SK-N-SH (cell line): ENCODE measurements around the gene PRKX.

ENCODE experiments used
- EP300 ChIP-seq, 2 experiments: IDR thresholded peaks; 2 replicates each; pipeline versions ENCODE4 v1.4.0 to v1.6.1; 2012; ENCODE audit warnings: borderline replicate concordance in 1 of 2, low read depth in 1 of 2, low read length in 1 of 2
- EZH2phosphoT487 ChIP-seq: fragments of 200-600 bp; sonication (generic); IDR thresholded peaks from 2 replicates; pipeline ENCODE4 v1.6.1; 2017; ENCODE audit warnings: low read depth, mixed run types, mild to moderate bottlenecking, antibody characterized with exemption, moderate library complexity, borderline replicate concordance
- FOXM1 ChIP-seq: IDR thresholded peaks from 2 replicates; pipeline ENCODE4 v1.4.0; 2012; ENCODE audit warnings: low read depth, mild to moderate bottlenecking
- JUND ChIP-seq: IDR thresholded peaks from 2 replicates; pipeline ENCODE4 v1.4.0; 2012
- MAX ChIP-seq: IDR thresholded peaks from 2 replicates; pipeline ENCODE4 v1.4.0; 2012; ENCODE audit warnings: low read depth
- MXI1 ChIP-seq: IDR thresholded peaks from 2 replicates; pipeline ENCODE4 v1.6.1; 2012; ENCODE audit warnings: mild to moderate bottlenecking, low read depth, low read length, improper control_type of control experiment
- POLR2AphosphoS5 ChIP-seq: IDR thresholded peaks from 2 replicates; pipeline ENCODE4 v1.6.1; 2012; ENCODE audit warnings: low read depth, low read length
- RFX5 ChIP-seq: IDR thresholded peaks from 2 replicates; pipeline ENCODE4 v1.6.1; 2012; ENCODE audit warnings: mild to moderate bottlenecking, improper control_type of control experiment, low read length
- TAF1 ChIP-seq: IDR thresholded peaks from 2 replicates; pipeline ENCODE4 v1.6.1; 2012; ENCODE audit warnings: low read depth, mild to moderate bottlenecking, low read length, moderate library complexity, borderline replicate concordance
- TCF12 ChIP-seq: IDR thresholded peaks from 2 replicates; pipeline ENCODE4 v1.4.0; 2012
- USF1 ChIP-seq: IDR thresholded peaks from 2 replicates; pipeline ENCODE4 v1.4.0; 2012; ENCODE audit warnings: low read depth, borderline replicate concordance
- USF2 ChIP-seq: fragments of 150-350 bp; IDR thresholded peaks from 2 replicates; pipeline ENCODE4 v1.6.1; 2017; ENCODE audit warnings: antibody characterized with exemption, low read length, low read depth, borderline replicate concordance
- TF ChIP-seq, protein P1 (sequence below): IDR thresholded peaks from 2 replicates; pipeline ENCODE4 v1.6.1; 2012; ENCODE audit warnings: mild to moderate bottlenecking, low read depth, low read length, moderate library complexity
- TF ChIP-seq, protein P2 (sequence below): fragments of 200-600 bp; sonication (generic); IDR thresholded peaks from 2 replicates; pipeline ENCODE4 v1.6.1; 2017; ENCODE audit warnings: antibody characterized with exemption, mild to moderate bottlenecking, moderate library complexity

DNA sequence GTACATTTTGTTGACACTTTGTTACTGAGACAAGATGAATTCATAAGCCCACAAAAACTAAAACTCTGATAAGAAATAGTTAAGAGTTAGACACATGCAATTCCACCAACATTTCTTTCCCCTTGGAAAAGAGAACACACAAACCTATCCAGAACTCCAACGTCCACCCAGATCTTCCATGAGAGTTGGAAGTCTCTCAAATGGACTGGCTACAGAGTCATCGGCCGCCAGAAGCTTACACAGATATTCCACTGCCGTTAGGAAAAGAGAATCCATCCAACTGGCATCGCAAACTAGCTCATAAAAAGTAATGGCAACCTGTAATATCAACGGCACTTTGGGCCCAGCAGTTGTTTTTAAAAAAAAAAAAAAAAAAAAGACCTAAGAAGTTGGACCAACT lies 114.7 kb downstream of the PRKX start:
- TF ChIP-seq, protein P1, sequence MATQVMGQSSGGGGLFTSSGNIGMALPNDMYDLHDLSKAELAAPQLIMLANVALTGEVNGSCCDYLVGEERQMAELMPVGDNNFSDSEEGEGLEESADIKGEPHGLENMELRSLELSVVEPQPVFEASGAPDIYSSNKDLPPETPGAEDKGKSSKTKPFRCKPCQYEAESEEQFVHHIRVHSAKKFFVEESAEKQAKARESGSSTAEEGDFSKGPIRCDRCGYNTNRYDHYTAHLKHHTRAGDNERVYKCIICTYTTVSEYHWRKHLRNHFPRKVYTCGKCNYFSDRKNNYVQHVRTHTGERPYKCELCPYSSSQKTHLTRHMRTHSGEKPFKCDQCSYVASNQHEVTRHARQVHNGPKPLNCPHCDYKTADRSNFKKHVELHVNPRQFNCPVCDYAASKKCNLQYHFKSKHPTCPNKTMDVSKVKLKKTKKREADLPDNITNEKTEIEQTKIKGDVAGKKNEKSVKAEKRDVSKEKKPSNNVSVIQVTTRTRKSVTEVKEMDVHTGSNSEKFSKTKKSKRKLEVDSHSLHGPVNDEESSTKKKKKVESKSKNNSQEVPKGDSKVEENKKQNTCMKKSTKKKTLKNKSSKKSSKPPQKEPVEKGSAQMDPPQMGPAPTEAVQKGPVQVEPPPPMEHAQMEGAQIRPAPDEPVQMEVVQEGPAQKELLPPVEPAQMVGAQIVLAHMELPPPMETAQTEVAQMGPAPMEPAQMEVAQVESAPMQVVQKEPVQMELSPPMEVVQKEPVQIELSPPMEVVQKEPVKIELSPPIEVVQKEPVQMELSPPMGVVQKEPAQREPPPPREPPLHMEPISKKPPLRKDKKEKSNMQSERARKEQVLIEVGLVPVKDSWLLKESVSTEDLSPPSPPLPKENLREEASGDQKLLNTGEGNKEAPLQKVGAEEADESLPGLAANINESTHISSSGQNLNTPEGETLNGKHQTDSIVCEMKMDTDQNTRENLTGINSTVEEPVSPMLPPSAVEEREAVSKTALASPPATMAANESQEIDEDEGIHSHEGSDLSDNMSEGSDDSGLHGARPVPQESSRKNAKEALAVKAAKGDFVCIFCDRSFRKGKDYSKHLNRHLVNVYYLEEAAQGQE, result no peak
- TF ChIP-seq EP300 (IDR thresholded peaks at IDR 0.05; ENCODE audit: borderline replicate concordance in 1 of 2, low read depth in 1 of 2, low read length in 1 of 2) (no peak), TCF12 (no peak), JUND (no peak), RFX5 (no peak), POLR2AphosphoS5 (no peak), USF2 (no peak), FOXM1 (no peak), USF1 (no peak), TAF1 (no peak), MXI1 (no peak), EZH2phosphoT487 (no peak), MAX (no peak)
- TF ChIP-seq, protein P2, sequence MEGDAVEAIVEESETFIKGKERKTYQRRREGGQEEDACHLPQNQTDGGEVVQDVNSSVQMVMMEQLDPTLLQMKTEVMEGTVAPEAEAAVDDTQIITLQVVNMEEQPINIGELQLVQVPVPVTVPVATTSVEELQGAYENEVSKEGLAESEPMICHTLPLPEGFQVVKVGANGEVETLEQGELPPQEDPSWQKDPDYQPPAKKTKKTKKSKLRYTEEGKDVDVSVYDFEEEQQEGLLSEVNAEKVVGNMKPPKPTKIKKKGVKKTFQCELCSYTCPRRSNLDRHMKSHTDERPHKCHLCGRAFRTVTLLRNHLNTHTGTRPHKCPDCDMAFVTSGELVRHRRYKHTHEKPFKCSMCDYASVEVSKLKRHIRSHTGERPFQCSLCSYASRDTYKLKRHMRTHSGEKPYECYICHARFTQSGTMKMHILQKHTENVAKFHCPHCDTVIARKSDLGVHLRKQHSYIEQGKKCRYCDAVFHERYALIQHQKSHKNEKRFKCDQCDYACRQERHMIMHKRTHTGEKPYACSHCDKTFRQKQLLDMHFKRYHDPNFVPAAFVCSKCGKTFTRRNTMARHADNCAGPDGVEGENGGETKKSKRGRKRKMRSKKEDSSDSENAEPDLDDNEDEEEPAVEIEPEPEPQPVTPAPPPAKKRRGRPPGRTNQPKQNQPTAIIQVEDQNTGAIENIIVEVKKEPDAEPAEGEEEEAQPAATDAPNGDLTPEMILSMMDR, result no peak
